HCT116 (cell line): Measurements from ENCODE around the gene LCN15.

Source experiments
- EZH2 ChIP-seq: fragments of 200-600 bp; sonication (generic); IDR thresholded peaks from 2 replicates; pipeline ENCODE4 v1.6.1; 2017; ENCODE audit warnings: antibody characterized with exemption, mixed run types
- POLR2A ChIP-seq: IDR thresholded peaks from 2 replicates; pipeline ENCODE4 v1.7.0; 2011; ENCODE audit warnings: borderline replicate concordance; ENCODE audit not compliant: insufficient read depth, insufficient read length; ENCODE audit errors: extremely low read depth
- POLR2AphosphoS5 ChIP-seq: IDR thresholded peaks from 2 replicates; pipeline ENCODE4 v1.6.1; 2011; ENCODE audit warnings: mild to moderate bottlenecking, low read depth, low read length, moderate library complexity
- RAD21 ChIP-seq: IDR thresholded peaks from 2 replicates; pipeline ENCODE4 v1.6.1; 2012; ENCODE audit warnings: low read depth, mild to moderate bottlenecking
- TF ChIP-seq, protein P1 (sequence below), 3 experiments: fragments of 200-600 bp in 1 of 3; sonication (generic) in 1 of 3; IDR thresholded peaks in 2 of 3; conservative IDR thresholded peaks in 1 of 3; 2 replicates each; pipeline ENCODE4 v1.5.1; 2012 to 2017; ENCODE audit warnings: low read depth in 2 of 3, low read length in 2 of 3, antibody characterized with exemption in 1 of 3, borderline replicate concordance in 1 of 3, control low read depth in 1 of 3, mild to moderate bottlenecking in 1 of 3, mixed read lengths in 1 of 3, mixed run types in 1 of 3, moderate library complexity in 1 of 3; ENCODE audit not compliant: insufficient read depth in 1 of 3

- TF ChIP-seq EZH2 (no peak), POLR2A (no peak), POLR2AphosphoS5 (no peak), RAD21 (no peak)
- TF ChIP-seq, protein P1, sequence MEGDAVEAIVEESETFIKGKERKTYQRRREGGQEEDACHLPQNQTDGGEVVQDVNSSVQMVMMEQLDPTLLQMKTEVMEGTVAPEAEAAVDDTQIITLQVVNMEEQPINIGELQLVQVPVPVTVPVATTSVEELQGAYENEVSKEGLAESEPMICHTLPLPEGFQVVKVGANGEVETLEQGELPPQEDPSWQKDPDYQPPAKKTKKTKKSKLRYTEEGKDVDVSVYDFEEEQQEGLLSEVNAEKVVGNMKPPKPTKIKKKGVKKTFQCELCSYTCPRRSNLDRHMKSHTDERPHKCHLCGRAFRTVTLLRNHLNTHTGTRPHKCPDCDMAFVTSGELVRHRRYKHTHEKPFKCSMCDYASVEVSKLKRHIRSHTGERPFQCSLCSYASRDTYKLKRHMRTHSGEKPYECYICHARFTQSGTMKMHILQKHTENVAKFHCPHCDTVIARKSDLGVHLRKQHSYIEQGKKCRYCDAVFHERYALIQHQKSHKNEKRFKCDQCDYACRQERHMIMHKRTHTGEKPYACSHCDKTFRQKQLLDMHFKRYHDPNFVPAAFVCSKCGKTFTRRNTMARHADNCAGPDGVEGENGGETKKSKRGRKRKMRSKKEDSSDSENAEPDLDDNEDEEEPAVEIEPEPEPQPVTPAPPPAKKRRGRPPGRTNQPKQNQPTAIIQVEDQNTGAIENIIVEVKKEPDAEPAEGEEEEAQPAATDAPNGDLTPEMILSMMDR (IDR thresholded peaks at IDR 0.05 in 2 of 3, conservative IDR thresholded peaks at IDR 0.05 in 1 of 3; ENCODE audit: borderline replicate concordance in 1 of 3, insufficient read depth in 1 of 3, low read depth in 2 of 3, low read length in 2 of 3): peak in 2 of 3 experiments; percentile 63 to 85; a peak in 4 of 6 replicates
Measured at GRCh38 chr9:136787690-136788400, 23.5 kb upstream of the LCN15 start.
